SU-DHL-6 (cell line): ENCODE measurements around the gene POGLUT2.

Source experiments
- H2AFZ ChIP-seq: fragments of 200-600 bp; sonication (generic); 2 replicates; pipeline ENCODE4 v1.6.1; 2014; ENCODE audit warnings: low read depth, mild to moderate bottlenecking, moderate library complexity, mixed read lengths, antibody characterized with exemption, low read length; ENCODE audit not compliant: severe bottlenecking
- H3F3A ChIP-seq: fragments of 200-600 bp; shearing (Covaris generic); 2 replicates; pipeline ENCODE4 v1.6.0; 2016; ENCODE audit warnings: antibody characterized with exemption, mild to moderate bottlenecking; ENCODE audit not compliant: insufficient read depth
- H3K27ac ChIP-seq: fragments of 200-600 bp; sonication (generic); 2 replicates; pipeline ENCODE4 v1.5.1; 2016; ENCODE audit warnings: low read depth, mild to moderate bottlenecking, low read length, moderate library complexity, mixed read lengths
- H3K27me3 ChIP-seq: fragments of 200-600 bp; sonication (generic), shearing (Covaris generic); 2 replicates; pipeline ENCODE4 v1.6.0; 2014; ENCODE audit warnings: mild to moderate bottlenecking, low read length
- H3K36me3 ChIP-seq: fragments of 200-600 bp; sonication (generic); 2 replicates; pipeline ENCODE4 v1.6.1; 2014; ENCODE audit warnings: mild to moderate bottlenecking, low read length, mixed read lengths
- H3K4me2 ChIP-seq: fragments of 300-600, 200-600 bp; shearing (Covaris generic), sonication (generic); 2 replicates; pipeline ENCODE4 v1.6.0; 2014; ENCODE audit warnings: low read length, low read depth, mild to moderate bottlenecking; ENCODE audit not compliant: poor library complexity, severe bottlenecking
- H3K4me3 ChIP-seq: fragments of 200-600 bp; sonication (generic); 2 replicates; pipeline ENCODE4 v1.5.1; 2014; ENCODE audit warnings: antibody characterized with exemption, low read length, mild to moderate bottlenecking, mixed read lengths; ENCODE audit not compliant: insufficient read depth, poor library complexity, severe bottlenecking
- H3K79me2 ChIP-seq: fragments of 200-600 bp; sonication (generic); 2 replicates; pipeline ENCODE4 v1.6.1; 2014; ENCODE audit warnings: mild to moderate bottlenecking, low read length, moderate library complexity; ENCODE audit not compliant: insufficient read depth
- H3K9ac ChIP-seq: fragments of 200-600 bp; sonication (generic); 2 replicates; pipeline ENCODE4 v1.7.0; 2014; ENCODE audit warnings: mild to moderate bottlenecking, low read length
- H3K9me2 ChIP-seq: fragments of 200-600 bp; sonication (generic); replicated peaks from 2 replicates; pipeline ENCODE4 v1.6.1; 2014; ENCODE audit warnings: low read length; ENCODE audit not compliant: insufficient read depth
- H3K9me3 ChIP-seq: fragments of 200-600 bp; sonication (generic); 2 replicates; pipeline ENCODE4 v1.6.1; 2014; ENCODE audit warnings: low read length, mixed read lengths; ENCODE audit not compliant: insufficient read depth
- H4K20me1 ChIP-seq: fragments of 200-600 bp; sonication (generic); 2 replicates; pipeline ENCODE4 v1.6.1; 2014; ENCODE audit warnings: low read depth, mild to moderate bottlenecking, antibody characterized with exemption, low read length, moderate library complexity, mixed read lengths
- EZH2phosphoT487 ChIP-seq: fragments of 200-600 bp; sonication (generic), shearing (Covaris generic); conservative IDR thresholded peaks from 2 replicates; pipeline ENCODE4 v1.6.1; 2018; ENCODE audit warnings: mild to moderate bottlenecking, antibody characterized with exemption, low read length, moderate library complexity, mixed read lengths
- TF ChIP-seq, protein P1 (sequence below): fragments of 200-600 bp; sonication (generic); IDR thresholded peaks from one replicate; pipeline ENCODE4 v1.5.1; 2017; ENCODE audit warnings: antibody characterized with exemption, mild to moderate bottlenecking, low read length, moderate library complexity; ENCODE audit not compliant: insufficient read depth, poor library complexity, severe bottlenecking

Gene POGLUT2

DNA sequence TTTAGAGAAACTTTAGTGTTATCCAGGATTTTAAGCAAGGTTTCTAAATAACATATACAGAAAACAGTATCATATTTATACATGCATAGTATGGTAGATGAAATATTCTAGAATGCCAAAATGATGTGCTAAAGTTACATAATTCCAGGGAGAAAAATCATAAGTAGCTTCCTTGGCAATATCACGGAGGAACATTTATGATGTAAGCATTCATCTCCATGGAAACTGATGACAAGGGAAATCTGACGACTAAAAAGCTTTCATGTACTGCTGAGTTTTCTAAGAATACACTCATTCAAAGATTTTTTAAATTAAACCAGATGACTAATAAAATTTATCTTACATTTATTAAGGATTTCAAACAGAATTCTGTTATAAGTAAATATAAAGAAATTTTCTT, 29.9 kb downstream of the POGLUT2 start:
- Histone ChIP-seq H3K27ac (no peak overlapping the region), H3K9me2 (no peaks in the 10 kb centered on the region), H4K20me1 (no peaks in the 10 kb centered on the region), H3K9ac (no peak overlapping the region), H3K4me3 (no peak overlapping the region), H3K9me3 (no peaks in the 10 kb centered on the region), H3K4me2 (no peak overlapping the region), H3K27me3 (no peaks in the 10 kb centered on the region), H3K36me3 (peaks cover 22% of the 10 kb centered on the region; the same call in 1 of the 2 replicates), H3K79me2 (peaks cover 39% of the 10 kb centered on the region), H2AFZ (no peak overlapping the region), H3F3A (no peaks in the 10 kb centered on the region)
- TF ChIP-seq, protein P1, sequence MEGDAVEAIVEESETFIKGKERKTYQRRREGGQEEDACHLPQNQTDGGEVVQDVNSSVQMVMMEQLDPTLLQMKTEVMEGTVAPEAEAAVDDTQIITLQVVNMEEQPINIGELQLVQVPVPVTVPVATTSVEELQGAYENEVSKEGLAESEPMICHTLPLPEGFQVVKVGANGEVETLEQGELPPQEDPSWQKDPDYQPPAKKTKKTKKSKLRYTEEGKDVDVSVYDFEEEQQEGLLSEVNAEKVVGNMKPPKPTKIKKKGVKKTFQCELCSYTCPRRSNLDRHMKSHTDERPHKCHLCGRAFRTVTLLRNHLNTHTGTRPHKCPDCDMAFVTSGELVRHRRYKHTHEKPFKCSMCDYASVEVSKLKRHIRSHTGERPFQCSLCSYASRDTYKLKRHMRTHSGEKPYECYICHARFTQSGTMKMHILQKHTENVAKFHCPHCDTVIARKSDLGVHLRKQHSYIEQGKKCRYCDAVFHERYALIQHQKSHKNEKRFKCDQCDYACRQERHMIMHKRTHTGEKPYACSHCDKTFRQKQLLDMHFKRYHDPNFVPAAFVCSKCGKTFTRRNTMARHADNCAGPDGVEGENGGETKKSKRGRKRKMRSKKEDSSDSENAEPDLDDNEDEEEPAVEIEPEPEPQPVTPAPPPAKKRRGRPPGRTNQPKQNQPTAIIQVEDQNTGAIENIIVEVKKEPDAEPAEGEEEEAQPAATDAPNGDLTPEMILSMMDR, result no peak
- TF ChIP-seq EZH2phosphoT487, result no peak

DNA sequence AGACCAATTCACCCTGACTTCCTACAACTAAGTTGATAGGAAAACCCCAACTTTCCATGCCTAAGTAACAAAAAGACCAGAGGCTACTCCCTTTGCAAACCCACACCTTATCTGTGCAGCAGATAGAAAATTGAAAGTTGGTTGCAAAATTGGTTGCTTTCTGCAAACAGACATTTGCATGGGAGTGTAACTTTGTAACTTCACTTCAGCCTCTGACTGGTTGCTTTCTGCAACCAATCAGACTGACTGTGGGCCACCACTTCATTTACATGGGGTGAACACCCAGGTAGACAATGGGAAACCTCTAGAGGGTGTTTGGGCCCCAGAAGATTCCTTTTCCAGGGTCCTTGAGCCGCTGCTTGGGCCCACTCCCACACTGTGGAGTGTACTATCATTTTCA, 35.0 kb downstream of the POGLUT2 start:
- H3K9me3 ChIP-seq, result no peaks in the 10 kb centered on the region
- no peaks in the 10 kb centered on the region for H4K20me1 ChIP-seq
- no peak for TF ChIP-seq EZH2phosphoT487
- TF ChIP-seq, protein P1, result no peak
- H3K9ac ChIP-seq, result no peak overlapping the region
- no peaks in the 10 kb centered on the region for H3K27me3 ChIP-seq
- H3K36me3 ChIP-seq, result peaks cover 22% of the 10 kb centered on the region; the same call in 1 of the 2 replicates
- H2AFZ ChIP-seq, result no peak overlapping the region
- no peak overlapping the region for H3K27ac ChIP-seq
- no peak overlapping the region for H3K4me3 ChIP-seq
- H3F3A ChIP-seq, result no peaks in the 10 kb centered on the region
- no peak overlapping the region for H3K4me2 ChIP-seq
- no peaks in the 10 kb centered on the region for H3K9me2 ChIP-seq
- H3K79me2 ChIP-seq, result no peaks in the 10 kb centered on the region

DNA sequence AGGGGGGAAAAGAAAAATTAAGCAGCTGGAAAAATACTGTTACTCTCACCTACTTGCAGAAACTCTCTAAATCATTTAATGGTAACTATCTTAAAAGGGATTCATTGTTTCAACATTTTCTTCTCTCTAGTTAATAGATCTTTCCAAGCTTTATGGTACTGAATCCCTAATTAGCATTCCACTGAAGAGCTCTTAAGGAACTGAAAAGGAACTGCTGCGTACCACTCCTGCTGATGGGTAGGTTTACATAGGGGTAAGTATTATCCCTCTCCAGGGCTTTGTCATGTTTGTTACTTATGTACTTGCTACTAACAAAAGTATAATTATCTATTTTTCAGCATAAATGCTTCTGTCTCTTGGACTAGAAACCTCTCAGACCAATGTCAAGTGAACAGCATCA, 37.7 kb downstream of the POGLUT2 start:
- H2AFZ ChIP-seq, result no peak overlapping the region
- H3F3A ChIP-seq, result no peaks in the 10 kb centered on the region
- H3K27ac ChIP-seq, result no peak overlapping the region
- H3K4me2 ChIP-seq, result no peak overlapping the region
- H3K36me3 ChIP-seq, result peaks cover 4% of the 10 kb centered on the region; the same call in 1 of the 2 replicates
- H3K4me3 ChIP-seq, result no peak overlapping the region
- H3K9ac ChIP-seq, result no peak overlapping the region
- H4K20me1 ChIP-seq, result no peaks in the 10 kb centered on the region
- no peaks in the 10 kb centered on the region for H3K79me2 ChIP-seq
- H3K9me3 ChIP-seq, result no peaks in the 10 kb centered on the region
- TF ChIP-seq, protein P1, result no peak
- no peak for TF ChIP-seq EZH2phosphoT487
- no peaks in the 10 kb centered on the region for H3K27me3 ChIP-seq
- no peaks in the 10 kb centered on the region for H3K9me2 ChIP-seq

DNA sequence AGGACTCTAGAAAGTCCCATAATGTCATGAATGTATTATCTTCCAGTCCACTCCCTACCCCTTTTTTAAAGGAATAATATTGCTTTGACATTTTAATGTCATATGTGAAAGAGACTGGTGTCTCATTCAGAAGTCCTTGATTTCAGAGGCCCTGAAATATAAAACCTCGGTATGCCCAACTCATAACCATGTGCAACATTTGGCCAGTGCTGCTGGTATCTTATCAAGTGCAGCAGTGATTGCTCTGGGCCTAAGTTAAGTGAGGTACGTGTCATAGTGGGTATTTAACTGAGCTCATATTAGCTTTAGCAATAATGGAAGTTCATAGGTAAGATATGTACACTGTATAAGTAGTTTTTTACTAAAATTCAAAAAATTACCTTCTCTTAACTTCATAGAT, 39.9 kb downstream of the POGLUT2 start:
- Histone ChIP-seq H3K9ac (no peak overlapping the region), H2AFZ (no peak overlapping the region), H3K79me2 (no peaks in the 10 kb centered on the region), H3K4me2 (no peak overlapping the region), H3K9me3 (no peaks in the 10 kb centered on the region), H3K36me3 (no peaks in the 10 kb centered on the region), H3K4me3 (no peak overlapping the region), H3K27me3 (no peaks in the 10 kb centered on the region), H3K9me2 (no peaks in the 10 kb centered on the region), H3F3A (no peaks in the 10 kb centered on the region), H3K27ac (no peak overlapping the region), H4K20me1 (no peaks in the 10 kb centered on the region)
- TF ChIP-seq EZH2phosphoT487, result no peak
- TF ChIP-seq, protein P1, result no peak
